ENCODE results near the gene PLVAP.

The PLVAP gene

GRCh38 chr19:17311455-17312188 lies 65.5 kb downstream of the PLVAP start:
- H3K27me3 ChIP-seq = no peaks in the 10 kb centered on the region
- H3K4me1 ChIP-seq = peaks cover 33 to 62% (median 47%) of the 10 kb centered on the region in 10 experiments
- 0 out of 22 replicates have a peak overlapping the region, but pooled peaks of 1 of the 11 experiments have one; percentile 7 for H3K27ac ChIP-seq
- no peak for TF ChIP-seq Cebpa-rat (IDR thresholded peaks at IDR 0.05)
- H3K4me3 ChIP-seq = no peak overlapping the region
- H3K9ac ChIP-seq = peak overlapping the region in 8 of 11 experiments; percentile 34 to 91 (median 50); a peak in 12 of 22 replicates
- peaks cover 39 to 58% (median 50%) of the 10 kb centered on the region in 11 experiments for H3K36me3 ChIP-seq
- no peaks in the 10 kb centered on the region for H3K9me3 ChIP-seq (replicated peaks in 1 of 11)
- peaks cover 34 to 60% (median 52%) of the 10 kb centered on the region in 11 experiments; a peak in 21 of 22 replicates for H4K20me1 ChIP-seq
- peak overlapping the region in 8 of 11 experiments; percentile 18 to 99 (median 94); a peak in 10 of 22 replicates for H3K4me2 ChIP-seq

- Histone ChIP-seq H3K4me2 (peak overlapping the region; percentile 84 to 99 (median 95)), H3K9me3 (replicated peaks in 1 of 11) (no peaks in the 10 kb centered on the region), H3K27ac (peak overlapping the region; percentile 77 to 90 (median 85)), H3K9ac (peak overlapping the region; percentile 85 to 94 (median 89)), H4K20me1 (peaks cover 34 to 53% (median 48%) of the 10 kb centered on the region in 11 experiments; a peak in 21 of 22 replicates), H3K27me3 (no peaks in the 10 kb centered on the region), H3K36me3 (peaks cover 29 to 46% (median 37%) of the 10 kb centered on the region in 11 experiments), H3K4me3 (peak overlapping the region; percentile 78 to 97 (median 90)), H3K4me1 (peaks cover 40 to 54% (median 52%) of the 10 kb centered on the region in 10 experiments)
- no peak for TF ChIP-seq Cebpa-rat (IDR thresholded peaks at IDR 0.05)
Measured at GRCh38 chr19:17309965-17310461, 67.1 kb downstream of the PLVAP start.

- no peaks in the 10 kb centered on the region for H3K27me3 ChIP-seq
- H3K9ac ChIP-seq = peak within 1 kb of the TSS; percentile 85 to 94 (median 89)
- H4K20me1 ChIP-seq = peaks cover 34 to 49% (median 45%) of the 10 kb centered on the region in 11 experiments; a peak in 21 of 22 replicates
- H3K27ac ChIP-seq = peak within 1 kb of the TSS; percentile 77 to 90 (median 85)
- H3K4me1 ChIP-seq = peaks cover 46 to 60% (median 58%) of the 10 kb centered on the region in 10 experiments
- peak within 1 kb of the TSS; percentile 78 to 97 (median 90) for H3K4me3 ChIP-seq
- H3K36me3 ChIP-seq = peaks cover 24 to 41% (median 32%) of the 10 kb centered on the region in 11 experiments
- TF ChIP-seq Cebpa-rat (IDR thresholded peaks at IDR 0.05) = no peak
- H3K9me3 ChIP-seq (replicated peaks in 1 of 11) = no peaks in the 10 kb centered on the region
- peak within 1 kb of the TSS; percentile 94 to 99 (median 97) for H3K4me2 ChIP-seq
Measured at GRCh38 chr19:17309198-17309964, 67.8 kb downstream of the PLVAP start, which contains the start of gene DDA1. TSS of gene DDA1 (plus strand) at chr19:17309563. CDS start at chr19:17309655, 92 bp downstream.

- H4K20me1 ChIP-seq = peaks cover 21 to 35% (median 30%) of the 10 kb centered on the region in 11 experiments; a peak in 21 of 22 replicates
- no peak for TF ChIP-seq Cebpa-rat (IDR thresholded peaks at IDR 0.05)
- H3K9ac ChIP-seq = peak overlapping the region in 3 of 11 experiments; percentile 12 to 94 (median 88); a peak in 3 of 22 replicates
- peaks cover 57 to 71% (median 69%) of the 10 kb centered on the region in 10 experiments for H3K4me1 ChIP-seq
- H3K4me2 ChIP-seq = peak overlapping the region; percentile 78 to 99 (median 96); a peak in 21 of 22 replicates
- H3K27ac ChIP-seq = peak overlapping the region in 1 of 11 experiments; percentile 23; a peak in 1 of 22 replicates
- H3K27me3 ChIP-seq = no peaks in the 10 kb centered on the region
- no peaks in the 10 kb centered on the region for H3K9me3 ChIP-seq (replicated peaks in 1 of 11)
- H3K4me3 ChIP-seq = no peak overlapping the region
- peaks cover 14 to 26% (median 18%) of the 10 kb centered on the region in 11 experiments; a peak in 21 of 22 replicates for H3K36me3 ChIP-seq
Measured at GRCh38 chr19:17307876-17308377, 69.2 kb downstream of the PLVAP start.

GRCh38 chr19:17306285-17306714 lies 70.8 kb downstream of the PLVAP start:
- Histone ChIP-seq H3K9ac (peak overlapping the region; percentile 83 to 94 (median 88)), H3K36me3 (peaks cover 3 to 13% (median 6%) of the 10 kb centered on the region in 11 experiments; a peak in 21 of 22 replicates), H3K4me1 (peaks cover 68 to 75% (median 71%) of the 10 kb centered on the region in 10 experiments), H3K9me3 (replicated peaks in 1 of 11) (no peaks in the 10 kb centered on the region), H3K27me3 (no peaks in the 10 kb centered on the region), H4K20me1 (peaks cover 5 to 27% (median 14%) of the 10 kb centered on the region in 11 experiments; a peak in 20 of 22 replicates), H3K4me2 (peak overlapping the region; percentile 78 to 99 (median 96)), H3K27ac (peak overlapping the region; percentile 73 to 93 (median 89)), H3K4me3 (peak overlapping the region; percentile 69 to 86 (median 77))
- TF ChIP-seq Cebpa-rat (IDR thresholded peaks at IDR 0.05) = no peak

- H4K20me1 ChIP-seq = peaks cover 6 to 27% (median 11%) of the 10 kb centered on the region in 11 experiments; a peak in 19 of 22 replicates
- H3K4me2 ChIP-seq = peak within 1 kb of the TSS; percentile 78 to 99 (median 97)
- H3K9ac ChIP-seq = peak within 1 kb of the TSS; percentile 83 to 94 (median 88)
- no peak for TF ChIP-seq Cebpa-rat (IDR thresholded peaks at IDR 0.05)
- H3K27ac ChIP-seq = peak within 1 kb of the TSS; percentile 73 to 93 (median 89)
- peaks cover 9 to 13% (median 10%) of the 10 kb centered on the region in 11 experiments; a peak in 21 of 22 replicates for H3K36me3 ChIP-seq
- H3K4me3 ChIP-seq = peak within 1 kb of the TSS; percentile 69 to 86 (median 77)
- H3K4me1 ChIP-seq = peaks cover 63 to 74% (median 69%) of the 10 kb centered on the region in 10 experiments
- no peaks in the 10 kb centered on the region for H3K9me3 ChIP-seq (replicated peaks in 1 of 11)
- no peaks in the 10 kb centered on the region for H3K27me3 ChIP-seq
Measured at GRCh38 chr19:17305517-17306284, 71.4 kb downstream of the PLVAP start, which contains the start of gene MRPL34. TSS of gene MRPL34 (plus strand) at chr19:17305872. CDS start at chr19:17305893, 21 bp downstream.

- Histone ChIP-seq H3K4me2 (peak overlapping the region; percentile 52 to 99 (median 96)), H3K27me3 (no peaks in the 10 kb centered on the region), H3K4me1 (peaks cover 57 to 72% (median 66%) of the 10 kb centered on the region in 10 experiments), H3K4me3 (peak overlapping the region in 3 of 10 experiments; percentile 19 to 77 (median 69); a peak in 5 of 20 replicates), H3K36me3 (peaks cover 10 to 16% (median 15%) of the 10 kb centered on the region in 11 experiments; a peak in 21 of 22 replicates), H4K20me1 (peaks cover under 1 to 22% (median 7%) of the 10 kb centered on the region in 11 experiments; a peak in 18 of 22 replicates), H3K27ac (peak overlapping the region in 10 of 11 experiments; percentile 21 to 92 (median 51); a peak in 15 of 22 replicates), H3K9me3 (replicated peaks in 1 of 11) (no peaks in the 10 kb centered on the region), H3K9ac (peak overlapping the region in 2 of 11 experiments; percentile 8 to 25; a peak in 3 of 22 replicates)
- no peak for TF ChIP-seq Cebpa-rat (IDR thresholded peaks at IDR 0.05)
Measured at GRCh38 chr19:17305216-17305516, 72.0 kb downstream of the PLVAP start.

Measured in BLaER1 treated with 17β-estradiol and CSF1 and Interleukin-3, amounts not matched to agents 10 nM and 100 nM (cell line).